C4-2B (cell line): Measurements from ENCODE around the gene TLN1.

Source experiments
- H3K27ac ChIP-seq: fragments of 450-650 bp; 2 replicates; pipeline ENCODE4 v1.5.1; 2017
- ZFX ChIP-seq: fragments of 450-650 bp; IDR thresholded peaks from 2 replicates; pipeline ENCODE4 v1.6.1; 2017
- TF ChIP-seq, protein P1 (sequence below): fragments of 450-650 bp; conservative IDR thresholded peaks from 2 replicates; pipeline ENCODE4 v1.5.1; 2017; ENCODE audit warnings: mild to moderate bottlenecking

Gene TLN1

DNA sequence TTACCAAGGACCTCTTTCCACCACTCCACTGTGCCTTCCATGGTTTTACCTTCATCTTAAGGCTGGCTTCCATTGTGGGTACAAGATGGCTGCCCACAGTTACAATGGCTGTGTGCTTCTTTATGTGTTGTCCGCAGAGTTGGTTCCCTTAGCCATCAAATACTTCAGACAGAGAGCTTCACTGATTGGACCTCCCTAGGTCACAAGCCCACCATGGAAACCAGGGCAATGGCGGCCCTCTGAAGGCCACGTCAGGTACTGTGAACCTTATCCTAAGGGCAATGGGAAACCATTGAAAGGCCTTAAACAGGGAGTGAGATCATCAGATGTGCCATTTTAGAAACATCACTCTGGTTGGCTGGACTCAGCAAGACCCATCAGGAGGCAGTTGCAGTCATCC, 64.1 kb downstream of the TLN1 start:
- no peak overlapping the region for H3K27ac ChIP-seq

DNA sequence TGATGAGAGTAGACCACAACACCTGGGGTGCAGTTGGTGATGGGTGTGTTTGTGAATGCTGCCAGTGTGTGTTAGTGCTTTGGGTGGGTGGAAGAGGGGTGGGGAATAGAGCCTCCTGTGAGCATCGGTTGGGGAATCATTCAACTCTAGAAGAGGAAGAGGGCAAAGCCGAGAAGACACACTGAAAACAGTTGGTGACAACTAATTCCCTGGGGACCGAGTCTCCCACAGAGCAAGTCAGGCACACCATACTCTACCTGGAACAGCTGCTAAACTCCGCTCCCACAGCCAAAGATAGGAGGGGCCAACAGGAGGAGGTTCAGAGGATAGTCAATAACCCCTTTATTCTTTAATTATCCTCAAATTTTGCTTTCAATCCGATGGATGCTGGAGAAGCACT, 65.4 kb downstream of the TLN1 start:
- no peak overlapping the region for H3K27ac ChIP-seq
- TF ChIP-seq ZFX, result no peak
- TF ChIP-seq, protein P1, sequence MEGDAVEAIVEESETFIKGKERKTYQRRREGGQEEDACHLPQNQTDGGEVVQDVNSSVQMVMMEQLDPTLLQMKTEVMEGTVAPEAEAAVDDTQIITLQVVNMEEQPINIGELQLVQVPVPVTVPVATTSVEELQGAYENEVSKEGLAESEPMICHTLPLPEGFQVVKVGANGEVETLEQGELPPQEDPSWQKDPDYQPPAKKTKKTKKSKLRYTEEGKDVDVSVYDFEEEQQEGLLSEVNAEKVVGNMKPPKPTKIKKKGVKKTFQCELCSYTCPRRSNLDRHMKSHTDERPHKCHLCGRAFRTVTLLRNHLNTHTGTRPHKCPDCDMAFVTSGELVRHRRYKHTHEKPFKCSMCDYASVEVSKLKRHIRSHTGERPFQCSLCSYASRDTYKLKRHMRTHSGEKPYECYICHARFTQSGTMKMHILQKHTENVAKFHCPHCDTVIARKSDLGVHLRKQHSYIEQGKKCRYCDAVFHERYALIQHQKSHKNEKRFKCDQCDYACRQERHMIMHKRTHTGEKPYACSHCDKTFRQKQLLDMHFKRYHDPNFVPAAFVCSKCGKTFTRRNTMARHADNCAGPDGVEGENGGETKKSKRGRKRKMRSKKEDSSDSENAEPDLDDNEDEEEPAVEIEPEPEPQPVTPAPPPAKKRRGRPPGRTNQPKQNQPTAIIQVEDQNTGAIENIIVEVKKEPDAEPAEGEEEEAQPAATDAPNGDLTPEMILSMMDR, result no peak

More for the DNA sequence above, 64.1 kb downstream of the TLN1 start:
- no peak for TF ChIP-seq ZFX
- TF ChIP-seq, protein P1, result no peak

DNA sequence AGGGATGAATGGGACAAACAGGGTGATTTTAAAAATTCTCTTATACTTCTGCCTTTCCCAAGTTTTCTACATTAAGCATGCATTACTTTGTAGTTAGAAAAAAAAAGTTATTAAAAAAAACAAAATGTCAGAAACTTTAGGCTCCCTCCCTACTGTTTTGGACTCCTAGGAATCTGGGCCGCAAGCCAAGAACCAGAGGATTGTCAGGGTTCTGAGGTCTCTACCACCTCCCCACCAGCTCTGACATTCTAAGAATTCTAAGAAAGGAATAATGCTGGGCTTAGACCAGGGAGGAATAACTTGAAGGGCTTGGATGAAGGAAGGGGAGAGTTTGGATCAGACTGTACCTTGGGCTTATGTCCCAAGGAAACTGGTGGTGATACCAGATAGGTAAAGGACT, 66.0 kb downstream of the TLN1 start:
- TF ChIP-seq, protein P1, result no peak
- no peak for TF ChIP-seq ZFX
- H3K27ac ChIP-seq, result no peak overlapping the region

DNA sequence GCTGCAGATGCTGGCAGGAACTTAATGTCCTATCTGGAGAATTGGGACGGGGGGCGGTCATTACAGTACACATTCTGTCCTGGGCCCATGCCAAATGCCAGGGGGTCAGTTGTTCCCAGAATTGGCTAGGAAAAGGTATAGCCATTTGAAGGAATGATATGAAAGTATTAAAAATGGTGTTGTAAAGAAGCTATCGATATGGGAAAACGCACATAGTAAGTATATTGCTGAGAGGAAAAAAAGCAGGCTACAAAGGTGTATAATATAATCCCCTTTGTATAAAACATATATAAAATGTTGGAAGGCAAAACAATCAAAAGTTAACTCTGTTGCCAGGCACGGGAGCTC, 66.5 kb downstream of the TLN1 start:
- TF ChIP-seq, protein P1, result peak; percentile 42
- TF ChIP-seq ZFX, result no peak
- peak overlapping the region; percentile 89 for H3K27ac ChIP-seq

DNA sequence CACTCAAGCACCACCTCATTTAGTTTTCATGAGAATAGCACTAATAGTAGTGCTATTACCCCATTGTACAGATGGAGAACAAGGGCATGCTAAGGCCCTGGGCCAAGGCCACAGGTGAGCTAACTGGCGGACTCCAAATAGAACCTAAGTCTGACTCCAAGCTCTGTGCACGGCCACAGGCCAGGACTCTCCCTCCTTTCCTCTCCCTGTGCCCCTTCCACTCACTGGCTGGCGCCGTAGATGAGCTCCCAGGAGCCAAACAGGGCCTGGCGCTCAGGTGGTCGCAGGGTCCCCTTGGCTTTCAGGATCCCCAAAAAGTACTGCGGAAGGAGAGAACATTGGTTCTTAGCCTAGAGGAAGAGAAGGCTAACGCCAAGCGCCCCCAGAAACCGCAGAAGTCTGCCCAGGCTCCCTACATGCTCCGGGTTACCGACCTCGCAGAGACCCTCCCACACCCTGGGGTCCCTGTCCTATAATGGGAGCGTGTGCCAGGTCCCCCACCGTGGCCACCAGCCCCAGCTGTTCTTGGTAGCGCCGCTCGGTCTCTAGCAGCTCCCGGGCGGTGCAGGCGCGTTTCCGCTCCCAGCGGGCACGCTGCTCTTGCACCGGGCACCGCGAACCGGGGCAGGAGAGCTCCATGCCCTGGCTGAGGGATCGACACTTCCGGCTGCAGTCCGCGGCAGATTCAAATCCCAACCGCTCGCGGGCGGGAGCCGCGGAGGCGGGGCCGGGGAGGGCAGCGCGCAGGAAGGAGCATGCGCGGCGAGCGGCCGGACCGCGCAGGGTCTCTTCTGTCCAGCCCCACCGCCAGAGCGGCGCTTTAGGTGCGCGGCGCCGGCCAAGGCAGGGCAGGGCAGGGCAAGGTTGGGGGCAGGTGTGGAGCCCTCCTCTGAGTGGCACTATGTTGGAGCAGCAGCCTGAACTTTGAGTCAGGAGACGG, 67.2 kb downstream of the TLN1 start, which contains the start of gene ARHGEF39:
TSS of gene ARHGEF39 (minus strand) at position 665 of the 940 bp plus-strand sequence. CDS start at position 639, 26 bp downstream.
- no peak for TF ChIP-seq ZFX
- TF ChIP-seq, protein P1, result peak; percentile 70
- peak within 1 kb of the TSS; percentile 89 for H3K27ac ChIP-seq

DNA sequence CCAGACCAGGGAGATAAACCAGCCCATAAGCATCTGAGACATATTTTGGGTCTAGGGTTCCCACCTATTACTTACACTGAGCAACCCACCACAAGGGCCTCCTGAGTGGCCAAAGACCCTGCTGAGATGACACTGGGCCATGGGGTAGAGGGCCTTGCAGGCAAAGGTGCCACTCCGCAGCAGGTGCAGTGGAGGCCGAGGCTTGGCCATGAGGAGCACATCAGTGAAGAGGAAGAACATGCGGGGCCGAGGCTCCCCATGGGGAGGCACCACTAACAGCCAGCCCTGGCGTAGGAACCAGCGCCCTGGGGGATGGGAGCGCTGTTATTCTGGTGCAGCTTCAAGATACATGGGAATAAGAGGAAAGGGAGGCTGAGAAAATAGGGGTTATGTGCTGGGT, 69.6 kb downstream of the TLN1 start:
- no peak overlapping the region for H3K27ac ChIP-seq
- TF ChIP-seq ZFX, result no peak
- TF ChIP-seq, protein P1, result no peak

DNA sequence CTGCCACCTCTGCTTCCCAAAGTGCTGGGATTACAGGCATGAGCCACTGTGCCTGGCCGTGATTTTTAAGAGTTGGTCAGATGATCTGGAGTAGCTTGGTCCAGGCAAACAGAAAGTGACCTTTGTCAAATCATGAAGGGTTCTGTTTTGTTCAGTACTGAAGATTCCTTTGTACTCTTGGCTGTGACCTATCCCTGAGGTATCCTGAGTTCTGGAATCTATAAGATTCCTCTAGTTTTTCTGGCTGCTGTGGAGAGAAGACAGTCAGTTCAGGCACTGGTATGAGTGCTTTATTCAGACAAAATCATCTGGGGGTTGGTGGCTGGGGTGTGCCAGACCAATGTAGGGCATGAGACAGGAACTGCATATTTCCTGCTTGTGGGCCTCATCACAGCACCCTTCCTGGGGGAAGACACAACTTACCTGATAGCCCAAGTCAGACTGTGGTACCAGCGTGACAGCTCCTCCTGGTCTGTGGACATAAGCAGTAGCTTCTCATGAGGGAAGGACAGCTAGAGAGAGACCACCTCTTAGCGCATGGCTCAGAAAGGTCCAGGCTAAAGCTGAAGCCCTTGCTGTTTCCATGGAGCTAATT, 70.1 kb downstream of the TLN1 start:
- TF ChIP-seq ZFX, result no peak
- TF ChIP-seq, protein P1, result no peak
- H3K27ac ChIP-seq, result no peak overlapping the region
